Measurements from ENCODE around the gene MYL2.
"Not testable (repeated sequence)": the region's sequence is repeated elsewhere in the genome, so short reads cannot be mapped to it uniquely, and the experiment has no call there.

Gene MYL2, protein sequence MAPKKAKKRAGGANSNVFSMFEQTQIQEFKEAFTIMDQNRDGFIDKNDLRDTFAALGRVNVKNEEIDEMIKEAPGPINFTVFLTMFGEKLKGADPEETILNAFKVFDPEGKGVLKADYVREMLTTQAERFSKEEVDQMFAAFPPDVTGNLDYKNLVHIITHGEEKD

DNA sequence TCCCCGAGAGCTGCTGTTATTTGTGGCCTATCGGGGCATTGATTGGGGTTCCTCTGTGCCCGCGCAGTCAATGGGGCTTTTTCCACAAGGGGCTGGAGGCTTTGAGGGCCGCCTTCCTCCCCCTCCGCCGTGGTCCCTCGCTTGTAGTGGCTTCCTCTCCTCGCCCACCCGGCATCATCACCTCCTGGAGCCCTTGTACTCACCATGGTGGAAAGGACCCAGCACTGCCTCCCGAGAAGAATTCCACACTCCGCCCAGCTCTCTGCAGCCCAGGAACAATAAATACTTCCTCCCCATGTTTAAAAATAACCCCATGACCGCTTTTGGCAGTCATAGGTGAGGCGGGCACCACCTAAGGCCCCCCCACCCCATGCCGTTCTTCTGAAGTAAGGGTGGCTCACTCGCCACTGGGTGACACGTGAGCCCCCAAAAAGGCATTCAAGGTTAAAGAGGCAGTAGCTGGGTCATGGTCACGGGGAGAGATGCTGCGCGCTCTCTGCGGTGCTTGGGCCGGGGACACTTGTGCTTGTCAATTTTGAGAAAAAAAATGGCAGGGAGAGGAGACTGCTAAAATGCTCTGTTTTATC is at the start of gene MYL2:
TSS of gene MYL2 (minus strand) at position 256 of the 587 bp plus-strand sequence. CDS start at position 206, 50 bp downstream.
- no peak for DNase-seq (ENCODE audit: low spot score)

DNA sequence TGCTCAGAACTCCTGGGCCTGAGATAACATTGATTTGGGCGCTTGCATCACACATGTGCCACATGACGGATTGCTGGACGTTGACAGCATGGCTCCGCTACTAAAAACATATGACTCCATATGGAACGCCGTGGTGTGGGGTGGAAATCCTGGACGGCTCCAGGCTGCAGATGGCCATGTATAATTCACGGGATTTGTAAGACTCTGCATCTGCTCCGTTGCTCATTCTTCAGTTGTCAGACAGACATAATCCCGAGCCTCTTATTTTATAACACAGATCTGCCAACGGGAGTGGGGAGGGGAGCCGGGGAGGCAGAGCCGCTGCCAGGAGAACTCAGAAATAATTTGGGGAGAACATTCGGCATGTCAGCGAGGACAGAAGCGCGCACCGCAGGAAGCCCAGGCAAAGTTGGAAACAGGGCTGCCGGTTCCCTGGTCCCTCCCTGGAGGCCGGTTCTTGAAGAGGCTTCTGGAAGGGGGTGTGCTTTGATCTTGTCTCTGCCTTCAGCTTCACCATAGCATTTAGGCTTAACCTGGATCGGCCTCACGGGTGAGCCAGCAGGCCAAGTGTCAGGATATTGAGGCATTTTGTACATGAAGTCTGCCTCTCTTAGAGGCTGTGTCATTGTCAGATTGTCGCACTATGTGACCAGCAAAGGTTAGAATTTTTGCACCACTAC is 45.8 kb upstream of the MYL2 start:
- DNase-seq (ENCODE audit: low spot score) = no peak

DNA sequence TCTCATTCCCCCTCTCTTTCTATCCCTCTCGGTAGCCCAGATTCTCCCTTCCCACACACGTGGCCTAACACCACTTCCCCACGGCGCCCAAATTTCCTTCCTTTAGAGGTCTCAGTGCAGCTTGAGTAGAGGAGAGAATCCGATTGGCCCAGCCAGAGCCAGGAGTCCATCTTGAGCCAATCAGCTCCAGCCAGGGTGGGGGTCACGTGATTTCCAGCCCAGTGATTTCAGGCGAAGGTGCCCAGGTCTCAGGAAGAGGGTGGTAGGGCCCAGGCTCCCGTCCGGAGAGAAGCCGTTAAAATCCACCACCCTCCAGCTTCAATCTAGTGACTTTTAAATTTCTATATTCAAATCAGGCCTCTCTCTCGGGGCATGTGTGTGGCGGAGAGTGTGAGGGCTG is 45.2 kb upstream of the MYL2 start:
- DNase-seq (ENCODE audit: low spot score) = no peak

DNA sequence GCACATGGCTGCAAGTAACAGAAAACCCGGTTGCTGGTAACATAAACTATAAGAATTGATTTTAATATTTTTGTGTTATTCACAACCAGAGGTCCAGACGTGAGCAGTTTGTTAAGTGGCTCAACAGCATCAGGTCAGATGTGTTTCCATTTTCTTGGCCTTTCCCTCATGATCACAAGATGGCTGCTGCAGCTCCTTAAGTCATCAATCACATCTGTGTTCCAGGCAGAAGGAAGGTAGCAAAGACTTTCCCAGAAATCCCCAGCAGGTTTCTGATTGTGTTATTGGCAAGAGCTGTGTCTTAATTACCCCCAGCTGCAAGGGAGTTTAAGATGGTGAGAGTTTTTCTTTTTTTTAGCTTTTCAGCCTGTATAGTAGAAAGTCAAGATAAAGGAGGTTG is 40.4 kb upstream of the MYL2 start:
- no peak for DNase-seq (ENCODE audit: low spot score)

DNA sequence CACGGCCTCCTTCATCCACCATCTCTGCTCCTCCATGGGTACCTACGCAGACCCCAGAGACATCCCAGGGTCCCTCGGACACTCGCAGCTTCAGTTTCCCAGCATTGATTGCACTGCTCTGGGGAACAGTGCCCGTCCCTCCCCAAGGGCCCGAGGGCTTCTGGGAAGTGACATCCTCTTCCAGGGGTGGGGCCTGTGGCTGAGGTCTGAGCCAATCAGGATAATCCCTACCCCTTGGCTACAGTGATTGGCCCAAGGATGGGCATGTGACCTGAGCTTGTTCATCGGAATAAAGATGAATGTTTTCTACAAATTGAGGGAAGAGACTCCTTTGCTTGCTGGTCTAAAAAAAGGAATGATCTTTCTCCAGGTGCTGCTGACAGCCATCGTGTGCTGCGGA is 37.3 kb upstream of the MYL2 start:
- DNase-seq (ENCODE audit: low spot score) = no peak

DNA sequence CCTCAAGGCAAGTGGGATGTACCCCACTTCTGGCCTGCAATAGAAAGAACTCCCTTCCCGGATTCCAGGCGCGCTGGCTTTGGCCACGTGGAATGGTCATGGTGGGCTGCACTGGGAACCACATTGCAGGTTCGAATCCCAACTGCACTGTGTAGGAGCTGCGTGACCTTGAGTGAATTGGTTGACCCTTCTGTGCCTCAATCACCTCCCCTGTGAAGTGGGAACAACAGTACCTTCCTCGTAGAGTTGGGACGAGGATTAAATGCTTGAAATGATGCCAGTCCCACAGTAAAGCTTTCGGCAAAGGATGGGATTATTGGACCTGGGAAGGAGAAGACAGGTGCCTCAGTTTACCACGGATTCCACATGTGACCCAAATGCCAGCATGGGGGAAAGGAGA is 36.8 kb upstream of the MYL2 start:
- no peak for DNase-seq (ENCODE audit: low spot score)

DNA sequence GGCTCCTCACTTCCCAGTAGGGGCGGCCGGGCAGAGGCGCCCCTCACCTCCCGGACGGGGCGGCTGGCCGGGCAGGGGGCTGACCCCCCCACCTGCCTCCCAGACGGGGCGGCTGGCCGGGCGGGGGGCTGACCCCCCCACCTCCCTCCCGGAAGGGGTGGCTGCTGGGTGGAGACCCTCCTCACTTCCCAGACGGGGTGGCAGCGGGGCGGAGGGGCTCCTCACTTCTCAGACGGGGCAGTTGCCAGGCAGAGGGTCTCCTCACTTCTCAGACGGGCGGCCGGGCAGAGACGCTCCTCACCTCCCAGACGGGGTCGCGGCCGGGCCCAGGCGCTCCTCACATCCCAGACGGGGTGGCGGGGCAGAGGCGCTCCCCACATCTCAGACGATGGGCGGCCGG is 30.5 kb upstream of the MYL2 start:
- DNase-seq (ENCODE audit: low spot score) = not testable (repeated sequence)

DNA sequence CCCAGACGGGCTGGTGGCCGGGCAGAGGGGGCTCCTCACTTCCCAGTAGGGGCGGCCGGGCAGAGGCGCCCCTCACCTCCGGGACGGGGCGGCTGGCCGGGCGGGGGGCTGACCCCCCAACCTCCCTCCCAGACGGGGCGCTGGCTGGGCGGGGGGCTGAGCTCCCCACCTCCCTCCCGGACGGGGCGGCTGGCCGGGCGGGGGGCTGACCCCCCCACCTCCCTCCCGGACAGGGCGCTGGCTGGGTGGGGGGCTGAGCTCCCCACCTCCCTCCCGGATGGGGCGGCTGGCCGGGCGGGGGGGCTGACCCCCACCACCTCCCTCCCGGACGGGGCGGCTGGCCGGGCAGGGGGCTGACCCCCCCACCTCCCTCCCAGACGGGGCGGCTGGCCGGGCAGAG is 30.1 kb upstream of the MYL2 start:
- not testable (repeated sequence) for DNase-seq (ENCODE audit: low spot score)

DNA sequence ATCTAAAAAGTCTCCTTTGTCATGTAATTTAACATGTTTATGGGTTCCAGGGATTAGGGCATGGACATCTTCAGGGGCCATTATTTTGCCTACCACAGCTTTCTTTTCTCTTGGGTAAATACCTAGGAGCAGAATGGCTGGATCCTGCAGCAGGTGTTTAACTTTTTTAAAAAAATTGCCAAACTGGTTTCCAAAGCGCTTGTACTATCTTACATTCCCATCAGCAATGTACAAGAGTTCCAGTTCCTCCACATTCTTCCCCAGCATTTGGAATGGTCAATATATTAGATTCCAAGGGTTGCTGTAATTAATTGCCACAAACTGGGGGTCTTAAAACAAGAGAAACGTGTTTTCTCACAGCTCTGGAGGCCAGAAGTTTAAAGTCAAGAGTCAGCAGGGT is 27.7 kb upstream of the MYL2 start:
- no peak for DNase-seq (ENCODE audit: low spot score)

DNA sequence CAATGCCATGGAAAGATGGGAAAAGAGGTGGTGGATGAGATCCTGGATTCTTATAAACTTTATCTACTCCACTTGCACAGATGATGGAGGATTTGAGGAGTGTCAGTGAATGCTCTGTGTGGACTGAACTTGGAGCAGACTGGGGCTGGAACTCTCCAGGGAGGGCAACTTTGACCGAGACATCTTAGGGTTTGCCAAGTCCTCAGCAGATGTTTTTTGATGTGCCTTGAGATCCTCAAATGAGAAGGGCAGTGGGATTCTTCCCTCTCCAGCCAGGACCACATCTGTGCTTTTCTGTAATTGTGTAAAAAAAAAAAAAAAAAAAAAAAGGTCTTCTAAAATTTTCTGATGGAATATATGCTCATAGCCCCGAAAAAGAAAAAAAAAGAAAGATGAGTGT is 23.0 kb upstream of the MYL2 start:
- DNase-seq (ENCODE audit: low spot score) = no peak

DNA sequence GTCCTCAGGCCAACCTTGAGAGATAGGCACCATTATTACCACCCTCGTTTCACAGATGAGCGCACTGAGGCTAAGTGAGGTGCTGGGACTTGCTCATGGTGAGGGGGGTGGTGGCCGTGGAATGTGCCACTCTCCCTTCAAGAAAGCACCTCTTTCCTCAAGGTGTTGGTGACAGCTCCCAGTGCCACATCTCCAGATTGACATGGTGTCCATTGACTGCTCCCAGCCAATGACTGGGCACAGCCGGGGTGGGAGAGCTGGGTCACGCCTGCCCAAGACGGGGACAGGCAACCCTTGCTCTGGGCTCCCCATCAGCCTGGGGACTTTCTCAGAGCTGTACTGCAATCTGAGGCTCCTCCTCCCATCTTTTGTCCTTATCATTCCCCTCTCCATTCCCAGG is 21.0 kb upstream of the MYL2 start:
- DNase-seq (ENCODE audit: low spot score) = no peak

DNA sequence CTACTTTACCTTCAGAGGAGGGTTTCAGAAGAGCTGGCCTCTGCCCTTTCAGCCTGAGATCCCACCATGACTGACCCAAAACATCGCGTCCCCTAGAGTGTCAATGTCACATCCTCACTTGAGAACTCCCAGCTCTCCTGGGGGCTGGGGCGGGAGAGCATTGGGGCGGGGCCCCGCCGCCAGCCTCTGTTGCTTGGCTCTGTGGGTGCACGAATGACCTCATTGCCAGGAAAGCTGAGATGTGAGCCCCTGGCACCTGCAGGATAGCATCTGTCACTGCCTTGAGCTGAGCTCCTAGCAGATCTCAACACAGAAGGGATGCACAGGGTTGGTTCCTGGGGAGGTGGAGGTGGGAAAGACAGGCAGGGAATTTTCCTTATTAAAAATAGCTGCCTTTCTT is 20.6 kb upstream of the MYL2 start:
- no peak for DNase-seq (ENCODE audit: low spot score)

DNA sequence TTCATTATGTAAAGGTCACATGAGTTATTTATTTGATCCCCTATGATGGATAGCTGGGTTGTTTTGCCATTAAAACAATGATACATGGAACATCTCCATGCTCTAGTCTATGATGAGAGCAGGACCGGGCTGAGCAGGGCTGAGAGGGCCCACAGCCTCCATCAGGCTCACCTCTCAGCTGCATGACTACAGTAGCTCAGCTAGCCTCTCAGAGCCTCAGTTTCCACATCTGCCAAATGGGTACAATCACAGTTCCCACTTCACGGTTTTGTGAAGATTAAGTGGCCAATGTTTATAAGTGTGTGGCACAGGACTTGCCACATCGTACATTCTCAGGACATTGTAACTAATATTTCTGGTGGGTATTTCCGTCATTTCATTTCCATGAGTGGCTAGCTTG is 19.9 kb upstream of the MYL2 start:
- DNase-seq (ENCODE audit: low spot score) = no peak

DNA sequence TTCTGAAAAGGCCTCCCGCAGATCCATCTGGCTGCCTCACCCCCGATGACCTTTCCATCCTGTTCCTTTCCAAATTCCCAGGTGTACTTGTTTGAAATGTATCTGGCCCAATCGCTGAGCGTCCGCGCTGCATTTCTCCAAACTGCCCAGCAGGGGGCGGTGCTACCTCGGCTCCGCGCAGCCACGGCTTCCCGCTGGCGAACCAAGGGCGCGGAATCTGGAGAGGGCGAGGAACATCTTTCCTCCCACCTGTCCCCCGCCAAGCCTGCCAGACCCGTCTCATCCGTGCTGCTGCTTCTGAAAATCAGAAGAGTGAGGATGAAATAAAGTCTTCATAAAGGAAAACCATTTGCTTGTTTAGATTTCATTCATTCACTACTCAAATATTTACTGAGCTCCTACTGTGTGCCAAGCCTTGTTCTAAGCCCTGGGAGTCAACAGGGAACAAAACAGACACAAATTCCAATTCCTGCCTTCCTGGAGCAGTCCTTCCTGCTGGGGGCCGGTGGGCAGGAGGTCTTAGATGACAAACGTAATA is 16.8 kb upstream of the MYL2 start:
- peak; percentile 79 for DNase-seq (ENCODE audit: low spot score)

DNA sequence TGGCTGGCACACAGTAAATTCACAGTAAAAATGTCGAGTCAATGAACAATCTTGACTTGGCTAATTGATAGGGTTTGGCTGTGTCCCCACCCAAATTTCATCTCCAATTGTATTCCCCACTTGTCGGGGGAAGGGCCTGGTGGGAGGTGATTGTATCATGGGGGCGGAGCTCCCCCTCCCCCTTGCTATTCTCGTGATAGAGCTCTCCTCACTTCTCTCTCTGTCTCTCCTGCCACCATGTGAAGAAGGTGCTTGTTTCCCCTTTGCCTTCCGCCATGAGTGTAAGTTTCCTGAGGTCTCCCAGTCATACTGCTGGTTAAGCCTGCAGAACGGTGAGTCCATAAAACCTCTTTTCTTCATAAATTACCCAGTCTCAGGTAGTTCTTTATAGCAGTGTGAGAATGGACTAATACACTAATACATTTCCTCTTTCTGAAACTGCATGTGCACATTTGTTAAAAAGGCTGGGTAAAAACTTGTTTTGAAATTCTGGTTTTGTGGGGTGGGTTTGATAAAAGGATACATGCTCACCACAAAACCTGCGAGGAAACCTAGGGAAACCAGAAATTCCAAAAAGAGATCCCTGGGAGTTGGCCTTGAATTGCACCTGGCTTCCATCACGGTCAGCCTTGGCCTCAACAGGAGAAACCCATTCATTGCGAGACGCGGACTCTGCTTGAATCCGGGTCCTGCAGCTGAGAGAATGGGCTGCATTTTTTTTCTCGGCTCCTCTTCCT is 16.2 kb upstream of the MYL2 start:
- DNase-seq (ENCODE audit: low spot score) = no peak

DNA sequence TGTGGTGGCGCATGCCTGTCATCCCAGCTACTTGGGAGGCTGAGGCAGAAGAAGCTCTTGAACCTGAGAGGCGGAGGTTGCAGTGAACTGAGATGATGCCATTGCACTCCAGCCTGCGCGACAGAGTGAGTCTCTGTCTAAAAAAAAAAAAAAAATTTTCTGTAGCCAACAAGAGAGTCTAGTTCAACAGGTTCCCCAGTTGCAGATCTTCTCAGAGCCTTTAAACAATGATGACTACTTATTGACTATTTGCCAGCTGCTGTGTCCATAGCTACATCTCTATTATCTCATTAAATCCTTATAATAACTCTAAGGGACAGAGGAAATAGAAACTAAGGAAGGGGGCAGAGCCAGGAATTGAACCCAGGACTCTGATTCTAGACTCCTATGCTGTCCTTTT is 15.2 kb upstream of the MYL2 start:
- DNase-seq (ENCODE audit: low spot score) = no peak

DNA sequence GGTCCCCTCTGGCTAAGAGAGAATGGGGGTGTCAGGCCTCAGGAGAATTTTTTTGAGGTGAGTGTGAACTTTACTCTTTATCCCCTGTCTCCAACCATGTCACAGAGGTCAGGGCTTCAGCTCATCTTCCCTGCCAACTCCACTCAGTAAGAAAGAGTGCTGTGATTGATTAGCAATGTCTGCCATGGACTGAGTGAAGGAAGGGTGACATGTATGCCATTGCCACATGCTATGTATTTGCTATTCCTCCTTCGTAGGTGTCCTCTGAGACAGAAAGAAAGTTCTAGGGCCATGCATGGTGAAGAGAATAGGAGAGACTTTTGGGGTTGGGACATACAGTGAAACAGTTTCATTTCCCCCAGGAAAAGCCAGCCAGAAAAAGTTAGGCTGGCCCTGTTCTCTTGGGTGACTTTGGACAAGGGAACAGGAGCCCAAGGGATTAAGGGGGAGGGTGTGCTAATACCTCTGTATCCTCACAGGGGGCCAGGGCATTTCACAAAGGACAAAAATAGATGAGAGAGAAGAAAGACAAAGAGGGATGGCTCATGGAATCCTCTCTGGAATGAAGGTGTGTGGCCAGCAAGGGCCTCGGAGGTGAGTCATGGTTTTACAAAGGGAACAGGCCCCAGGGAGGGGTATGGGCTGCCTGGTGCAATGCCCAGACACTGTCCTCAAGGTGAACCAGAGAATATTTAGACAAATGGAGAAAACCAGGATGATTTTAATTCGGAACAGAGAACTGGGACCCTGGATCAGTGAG is 13.9 kb upstream of the MYL2 start:
- DNase-seq (ENCODE audit: low spot score) = no peak

DNA sequence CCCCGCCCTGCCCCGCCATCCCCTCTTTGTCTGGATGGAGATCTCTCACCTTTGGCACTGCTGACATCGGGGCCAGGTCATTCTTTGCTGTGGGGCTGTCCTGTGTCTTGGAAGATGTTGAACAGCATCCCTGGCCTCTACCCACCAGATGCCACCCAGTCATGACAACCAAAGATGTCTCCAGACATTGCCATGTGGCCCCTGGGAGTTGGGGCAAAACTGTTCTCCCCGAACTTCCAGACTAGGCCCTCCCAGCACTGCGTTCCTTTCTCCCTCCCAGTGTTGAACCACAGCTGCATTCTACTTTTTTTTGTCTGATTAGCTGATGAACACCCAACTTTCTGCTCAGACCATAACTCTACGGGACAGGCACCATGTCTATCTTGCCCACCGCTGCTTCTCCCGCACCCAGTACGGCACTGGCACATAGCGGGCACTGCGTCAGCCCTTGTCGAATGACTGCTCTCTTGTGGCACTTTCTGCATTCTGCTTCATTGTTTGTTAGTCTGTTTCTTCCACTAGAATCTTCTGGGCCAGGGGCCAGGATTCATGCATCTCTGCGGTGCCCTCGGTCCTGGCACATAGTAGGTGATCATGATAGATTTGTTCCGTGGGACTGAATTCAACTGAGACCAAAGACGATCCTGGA is 13.1 kb upstream of the MYL2 start:
- peak; percentile 38 for DNase-seq (ENCODE audit: low spot score)

DNA sequence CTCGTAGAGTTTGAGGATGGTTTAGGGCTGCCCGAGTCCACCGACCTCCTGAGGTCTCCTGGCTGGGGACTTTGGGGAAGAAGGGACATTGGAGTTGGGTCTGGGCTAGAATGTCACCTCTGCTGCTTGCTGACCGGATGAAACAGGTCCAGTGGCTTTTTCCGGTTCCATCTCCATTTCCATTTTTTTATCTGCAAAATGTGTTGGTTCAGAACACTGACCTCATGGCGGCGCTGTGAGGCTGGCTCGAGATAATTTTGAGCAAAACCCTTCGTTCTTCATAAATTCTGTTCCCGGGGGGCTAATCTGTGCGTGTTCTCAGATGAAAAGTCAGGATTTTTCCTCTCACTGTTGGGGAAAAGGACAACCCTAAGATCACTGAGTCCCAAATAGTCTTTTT is 11.7 kb upstream of the MYL2 start:
- no peak for DNase-seq (ENCODE audit: low spot score)

DNA sequence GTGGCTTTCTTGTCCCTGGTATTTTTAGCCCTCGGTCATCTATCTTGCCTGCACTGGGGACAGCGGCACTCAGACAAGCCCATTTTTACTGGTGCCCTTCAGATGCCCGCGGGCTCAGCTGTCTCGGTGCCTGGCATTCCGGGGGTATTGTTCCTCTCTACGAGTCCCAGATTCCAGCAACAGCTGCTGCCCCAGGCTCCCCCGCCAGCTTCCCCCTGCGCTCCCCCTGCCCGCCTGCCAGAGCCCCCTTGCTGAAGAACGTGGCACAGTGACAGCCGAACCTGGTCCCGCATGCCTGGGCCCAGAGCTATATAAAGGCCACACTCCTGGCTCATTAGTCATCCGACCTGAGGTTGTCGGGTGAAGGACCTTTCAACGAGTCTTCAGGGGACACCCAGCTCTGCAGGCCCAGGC is 10.9 kb upstream of the MYL2 start:
- peak; percentile 70 for DNase-seq (ENCODE audit: low spot score)
